GM18909 (cell line): Measurements from ENCODE around the gene DNAH10.

Experiments
- ATAC-seq: cut with Tn5 transposase; IDR thresholded peaks from one replicate; pipeline ENCODE4 v1.9.1; 2021; ENCODE audit warnings: mild to moderate bottlenecking; ENCODE audit not compliant: unreplicated experiment, poor library complexity

DNAH10 gene

GRCh38 chr12:123834845-123835244, 72.7 kb downstream of the DNAH10 start:
- no peak for ATAC-seq

- no peak for ATAC-seq
Observed at GRCh38 chr12:123836292-123836691, 74.2 kb downstream of the DNAH10 start.

GRCh38 chr12:123839826-123840225, 77.7 kb downstream of the DNAH10 start:
- ATAC-seq = no peak

GRCh38 chr12:123840765-123841425, 78.8 kb downstream of the DNAH10 start:
- ATAC-seq = no peak

- no peak for ATAC-seq
Observed at GRCh38 chr12:123843912-123844748, 82.0 kb downstream of the DNAH10 start.

GRCh38 chr12:123845881-123846280, 83.8 kb downstream of the DNAH10 start:
- ATAC-seq = no peak

- no peak for ATAC-seq
Observed at GRCh38 chr12:123846340-123846739, 84.2 kb downstream of the DNAH10 start.

GRCh38 chr12:123847019-123847418, 84.9 kb downstream of the DNAH10 start:
- no peak for ATAC-seq

- no peak for ATAC-seq
Observed at GRCh38 chr12:123847876-123848275, 85.8 kb downstream of the DNAH10 start.

- no peak for ATAC-seq
Observed at GRCh38 chr12:123849517-123849916, 87.4 kb downstream of the DNAH10 start.

GRCh38 chr12:123850246-123851134, 88.4 kb downstream of the DNAH10 start:
- ATAC-seq = no peak

- no peak for ATAC-seq
Observed at GRCh38 chr12:123853396-123854070, 91.4 kb downstream of the DNAH10 start.

- ATAC-seq = no peak
Observed at GRCh38 chr12:123854232-123854631, 92.1 kb downstream of the DNAH10 start.

GRCh38 chr12:123854918-123855317, 92.8 kb downstream of the DNAH10 start:
- no peak for ATAC-seq

GRCh38 chr12:123856681-123857080, 94.6 kb downstream of the DNAH10 start:
- ATAC-seq = no peak

GRCh38 chr12:123858176-123858575, 96.1 kb downstream of the DNAH10 start:
- ATAC-seq = no peak

- no peak for ATAC-seq
Observed at GRCh38 chr12:123859035-123859434, 96.9 kb downstream of the DNAH10 start.

- ATAC-seq = no peak
Observed at GRCh38 chr12:123860377-123860776, 98.3 kb downstream of the DNAH10 start.

- ATAC-seq = no peak
Observed at GRCh38 chr12:123861392-123861791, 99.3 kb downstream of the DNAH10 start.

- ATAC-seq = no peak
Observed at GRCh38 chr12:123867141-123867540, 105.0 kb downstream of the DNAH10 start.
